HG03442 (cell line): ENCODE measurements around the gene ORAI3.

Source experiments
- ATAC-seq: cut with Tn5 transposase; IDR thresholded peaks from one replicate; pipeline ENCODE4 v1.9.1; 2021; ENCODE audit warnings: mild to moderate bottlenecking, moderate library complexity; ENCODE audit not compliant: unreplicated experiment

The ORAI3 gene

GRCh38 chr16:30948667-30949649 lies at the start of gene ORAI3:
TSS of gene ORAI3 (plus strand) at chr16:30949068. CDS start at chr16:30949290, 222 bp downstream.
- peak; percentile 63 for ATAC-seq

- ATAC-seq, result no peak
Measured at GRCh38 chr16:30899794-30900193, 49.1 kb upstream of the ORAI3 start.

GRCh38 chr16:30900588-30900987 lies 48.3 kb upstream of the ORAI3 start:
- no peak for ATAC-seq

GRCh38 chr16:30901201-30902028 lies 47.5 kb upstream of the ORAI3 start:
- no peak for ATAC-seq

- no peak for ATAC-seq
Measured at GRCh38 chr16:30902029-30902972, 46.6 kb upstream of the ORAI3 start.

GRCh38 chr16:30903002-30903401 lies 45.9 kb upstream of the ORAI3 start:
- no peak for ATAC-seq

GRCh38 chr16:30903596-30903995 lies 45.3 kb upstream of the ORAI3 start:
- ATAC-seq, result no peak

GRCh38 chr16:30904114-30904780 lies 44.6 kb upstream of the ORAI3 start:
- ATAC-seq, result no peak

GRCh38 chr16:30907064-30907463 lies 41.8 kb upstream of the ORAI3 start:
- ATAC-seq, result no peak

- no peak for ATAC-seq
Measured at GRCh38 chr16:30910427-30911029, 38.3 kb upstream of the ORAI3 start.

GRCh38 chr16:30912794-30913412 lies 36.0 kb upstream of the ORAI3 start:
- ATAC-seq, result no peak

GRCh38 chr16:30914830-30915229 lies 34.0 kb upstream of the ORAI3 start:
- no peak for ATAC-seq

- no peak for ATAC-seq
Measured at GRCh38 chr16:30918614-30919013, 30.3 kb upstream of the ORAI3 start.

- no peak for ATAC-seq
Measured at GRCh38 chr16:30920891-30921290, 28.0 kb upstream of the ORAI3 start.

GRCh38 chr16:30921459-30921747 lies 27.5 kb upstream of the ORAI3 start:
- no peak for ATAC-seq

GRCh38 chr16:30921748-30922419 lies 27.0 kb upstream of the ORAI3 start:
- ATAC-seq, result no peak

- ATAC-seq, result peak; percentile 72
Measured at GRCh38 chr16:30922420-30922959, 26.4 kb upstream of the ORAI3 start.

- ATAC-seq, result peak; percentile 53
Measured at GRCh38 chr16:30922960-30923535, 25.8 kb upstream of the ORAI3 start.
